ENCODE results near the gene KRT33B.
A peak's percentile ranks its signal among the peaks of the same experiment; 100 is the strongest.

KRT33B gene

DNA sequence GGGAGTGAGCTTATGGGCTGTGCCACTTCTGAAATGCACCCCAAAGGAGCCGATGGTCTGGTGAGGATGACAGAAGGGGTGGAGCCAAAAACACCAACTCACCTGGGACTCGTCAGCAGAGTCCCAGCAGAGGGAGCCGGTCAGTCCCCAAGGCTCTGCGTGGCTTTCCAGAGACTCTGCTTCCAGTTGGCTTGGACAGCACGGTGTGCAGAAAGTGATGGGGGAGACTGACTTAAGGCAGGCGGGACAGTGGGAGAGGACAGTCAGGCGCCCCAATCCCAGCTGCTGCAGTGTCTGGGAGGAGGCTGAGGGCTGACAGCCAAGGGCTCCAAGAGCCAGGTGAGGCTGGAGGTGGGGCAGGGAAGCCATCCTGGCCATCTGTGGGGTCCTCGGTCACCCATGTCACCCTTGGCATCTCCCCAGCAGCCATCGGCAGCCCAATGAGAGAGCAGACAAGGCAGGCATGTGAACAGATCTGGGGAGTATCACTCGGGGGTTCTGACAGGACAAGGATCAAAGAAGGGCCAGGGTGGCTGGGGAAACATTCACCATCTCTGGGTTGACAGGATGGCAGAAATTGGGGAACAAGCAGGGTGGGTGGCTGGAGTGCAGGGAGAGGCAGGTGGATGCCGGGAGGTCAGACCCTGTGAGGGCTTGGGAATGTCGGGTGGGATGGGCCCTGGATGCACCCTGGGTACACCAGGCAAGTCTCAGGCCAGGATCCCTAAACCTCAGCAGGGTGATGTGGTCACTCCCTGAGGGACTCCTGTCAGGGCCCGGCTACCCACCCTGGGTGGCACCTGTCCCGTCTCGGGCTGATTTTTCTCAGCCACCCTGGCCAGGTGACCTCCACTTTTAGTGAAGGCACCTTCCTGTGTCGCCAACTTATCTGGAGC lies 45.2 kb downstream of the KRT33B start:
- DNase-seq (ENCODE audit: low read depth): no peak

DNA sequence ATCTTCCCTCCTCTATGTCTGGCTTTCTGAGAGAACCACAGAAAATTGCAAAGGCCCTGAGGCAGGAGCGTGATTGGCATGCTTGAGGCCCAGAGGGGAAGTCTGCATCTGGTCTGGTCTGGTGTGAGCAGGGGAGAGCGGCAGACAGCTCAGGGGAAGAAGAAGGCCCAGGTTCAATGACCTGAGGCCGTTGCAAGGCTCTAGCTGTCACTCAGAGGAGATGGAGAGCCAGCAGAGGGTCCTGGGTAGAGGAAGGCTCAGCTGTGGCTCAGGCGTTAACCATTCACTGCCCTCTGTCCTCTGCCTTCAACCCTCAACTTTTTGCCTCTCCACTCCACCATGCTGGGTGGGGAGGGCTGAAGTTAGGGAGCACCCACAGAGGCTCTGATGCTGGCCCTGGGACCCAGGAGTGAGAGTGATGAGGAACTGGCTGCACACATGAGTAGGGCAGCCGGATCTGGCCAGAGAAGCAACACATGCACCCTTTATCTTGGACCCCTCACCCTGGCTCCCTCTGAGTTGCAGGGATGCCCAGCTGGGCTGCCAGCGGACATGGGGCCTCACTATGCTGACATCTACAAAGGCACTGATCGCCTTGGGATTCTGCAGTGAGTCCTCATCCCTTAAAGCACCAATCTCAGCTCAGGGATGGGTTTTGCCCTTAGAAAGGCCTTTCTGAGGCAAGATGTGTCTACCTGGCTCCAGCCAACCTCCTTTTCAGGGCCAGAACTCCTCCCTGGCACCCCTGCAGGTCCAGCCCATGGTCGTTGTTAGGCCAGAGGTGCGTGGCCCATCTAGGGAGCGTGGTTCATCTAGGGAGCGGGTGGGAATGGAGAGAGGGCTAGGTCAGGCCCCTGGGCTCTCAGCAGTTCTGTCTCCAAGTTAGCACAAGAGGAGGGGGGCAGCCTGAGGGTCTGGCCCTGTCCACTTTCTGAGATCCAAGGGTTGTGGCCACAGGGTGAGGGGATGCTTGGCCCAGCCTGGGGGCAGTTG lies 46.4 kb downstream of the KRT33B start:
- no peak for DNase-seq (ENCODE audit: low read depth)

DNA sequence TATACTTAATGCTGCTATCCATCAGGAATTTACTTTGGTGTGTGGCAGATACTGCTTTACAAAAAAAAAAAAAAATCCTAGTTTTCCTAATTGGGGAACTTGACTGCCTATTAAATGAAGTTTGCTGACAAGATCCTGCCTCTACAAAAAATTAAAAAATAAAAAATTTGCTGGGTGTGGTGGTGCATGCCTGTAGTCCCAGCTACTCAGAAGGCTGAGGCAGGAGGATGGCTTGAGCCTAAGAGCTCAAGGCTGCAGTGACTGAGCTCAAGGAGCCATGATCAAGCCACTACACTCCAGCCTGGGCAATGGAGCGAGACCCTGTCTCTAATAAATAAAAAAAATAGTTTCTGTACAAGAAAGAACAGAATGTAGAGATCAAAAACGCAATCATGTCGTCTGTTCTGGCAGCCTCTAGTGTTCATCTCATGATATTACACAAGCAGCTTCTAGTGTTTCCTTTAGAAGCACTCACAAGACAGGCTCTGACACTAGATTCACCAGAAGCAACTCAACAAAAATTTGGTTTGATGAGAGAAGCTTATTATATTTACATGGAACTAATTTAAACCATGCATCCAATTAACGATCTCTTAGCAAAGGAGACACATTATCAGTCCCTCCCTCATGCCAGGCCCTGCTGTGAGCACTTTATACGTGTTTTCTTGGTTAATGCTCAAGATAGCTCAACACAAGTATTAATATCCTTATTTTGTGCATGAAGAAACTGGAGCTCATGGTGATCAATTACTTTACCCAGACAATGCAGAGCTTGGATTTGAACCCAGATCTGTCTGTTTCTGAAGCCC lies 47.3 kb downstream of the KRT33B start:
- DNase-seq (ENCODE audit: low read depth): peak; percentile 33

DNA sequence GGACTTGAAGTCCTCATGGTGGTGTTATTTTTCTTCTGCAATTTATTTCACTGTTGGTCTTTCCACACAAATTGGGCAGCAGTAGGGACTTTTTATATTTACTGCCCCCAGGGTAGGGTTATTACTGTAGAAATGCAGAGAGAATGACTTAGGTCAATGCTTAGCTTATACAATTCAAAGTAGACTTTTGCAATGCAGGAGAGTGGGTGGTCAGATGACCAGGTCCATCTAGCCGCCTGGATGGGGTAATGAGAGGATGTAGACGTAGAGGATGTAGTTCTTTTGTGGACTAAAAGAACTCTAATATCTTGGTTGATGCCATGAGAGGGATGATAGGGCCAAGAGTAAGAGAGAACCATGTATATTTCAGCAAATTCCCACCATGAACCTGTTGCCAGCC lies 51.4 kb downstream of the KRT33B start:
- DNase-seq (ENCODE audit: low read depth): no peak

DNA sequence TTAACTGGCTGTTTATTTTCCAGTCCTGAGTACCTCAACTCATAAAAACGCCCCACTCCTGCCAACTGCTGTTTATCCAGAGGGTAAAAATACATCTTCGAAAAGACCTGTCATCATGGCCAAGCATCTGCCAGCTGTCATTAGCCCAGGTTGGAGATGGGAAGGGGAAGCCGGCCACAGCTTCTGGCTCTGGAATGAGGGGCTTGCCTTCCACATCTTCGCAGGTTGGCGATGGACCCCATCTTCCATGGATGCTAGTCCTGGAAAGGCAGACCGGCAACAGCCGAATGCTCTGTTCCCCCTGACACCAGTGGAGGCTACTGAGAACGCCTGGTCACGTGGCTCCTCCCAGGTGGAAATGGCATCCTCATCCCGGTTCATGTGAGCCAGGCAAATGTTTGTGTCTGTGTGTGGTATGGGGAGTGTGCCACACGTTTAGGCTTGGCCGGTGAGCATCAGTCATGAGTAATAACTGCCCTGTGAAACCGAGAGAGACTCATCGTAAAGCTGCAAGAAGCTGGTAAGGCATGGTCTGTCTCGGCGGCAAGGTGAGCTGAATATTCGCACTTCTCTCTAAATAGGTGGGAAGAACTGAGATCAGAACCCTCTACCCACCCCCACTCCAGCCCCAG lies 53.7 kb downstream of the KRT33B start:
- no peak for DNase-seq (ENCODE audit: low read depth)

DNA sequence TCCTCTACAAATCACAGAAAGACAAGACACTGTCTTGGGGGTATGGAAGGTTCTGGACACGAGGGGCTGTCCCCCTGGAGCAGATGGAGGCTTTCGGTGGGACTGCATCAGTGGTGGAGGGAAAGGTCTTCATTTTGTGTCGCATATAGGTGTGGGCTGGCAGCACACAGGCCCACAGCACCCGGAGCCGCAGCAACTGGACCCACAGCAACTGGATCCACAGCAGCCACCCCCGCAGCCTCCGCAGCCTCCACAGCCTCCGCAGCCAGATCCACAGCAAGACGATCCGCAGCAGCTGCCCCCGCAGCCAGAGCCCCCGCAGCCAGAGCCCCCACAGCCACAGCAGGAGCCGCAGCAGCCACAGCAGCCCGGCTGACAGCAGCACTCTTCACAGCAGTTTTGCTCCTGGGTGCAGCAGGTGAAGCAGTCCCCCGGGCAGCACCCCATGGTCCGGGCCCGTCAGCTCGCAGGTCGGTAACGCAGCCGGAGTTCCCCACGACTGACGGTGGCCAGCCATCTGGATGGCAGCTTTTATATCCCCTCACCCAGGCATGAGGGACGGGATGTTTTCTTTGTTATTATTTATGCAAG lies 54.3 kb downstream of the KRT33B start, which contains the start of gene KRTAP17-1:
KRTAP17-1 (minus strand) TSS at position 507 of the 591 bp plus-strand sequence; CDS start at position 447, 60 bp downstream.
- DNase-seq (ENCODE audit: low read depth): no peak

All from HS-5 (cell line).